Esophagus squamous epithelium (tissue), 5 donors: ENCODE results near the gene ASNSD1. TPM values are rescaled to one million over a fixed set of nuclear protein-coding genes. Genes with fewer than 3 reads are reported as not detected.

Experiments
- DNase-seq: peaks from one replicate; lab custom pipeline; 2025; lab: John Stamatoyannopoulos, UW
- H3K27ac ChIP-seq, 4 donors: fragments of 200-600 bp; sonication (generic); one replicate each; pipeline ENCODE4 v1.5.1; 2016 to 2019; ENCODE audit warnings: mild to moderate bottlenecking in 1 of 4
- H3K27me3 ChIP-seq, 4 donors: fragments of 200-600 bp; sonication (generic); 1 replicate in 3 of 4; 2 replicates in 1 of 4; pipeline versions ENCODE4 v1.5.1 to v1.6.0; 2017 to 2021; ENCODE audit warnings: antibody characterized with exemption in 1 of 4
- H3K36me3 ChIP-seq, 3 donors: fragments of 200-600 bp; sonication (generic); one replicate each; pipeline ENCODE4 v1.5.1; 2016 to 2019
- H3K4me1 ChIP-seq, 3 donors: fragments of 200-600 bp; sonication (generic); one replicate each; pipeline ENCODE4 v1.5.1; 2017 to 2019
- H3K4me3 ChIP-seq, 4 donors: fragments of 200-600 bp; sonication (generic); 1 replicate in 3 of 4; 2 replicates in 1 of 4; pipeline ENCODE4 v1.5.1; 2016 to 2019; ENCODE audit warnings: mild to moderate bottlenecking in 2 of 4, moderate library complexity in 1 of 4
- H3K9me3 ChIP-seq, 3 donors: fragments of 200-600 bp; sonication (generic); one replicate each; pipeline ENCODE4 v1.5.1; 2016 to 2019
- POLR2A ChIP-seq, 4 donors: fragments of 450-650 bp; IDR thresholded peaks; one replicate each; pipeline ENCODE4 v1.6.1; 2017; ENCODE audit warnings: antibody characterized with exemption in 4 of 4, mild to moderate bottlenecking in 4 of 4, moderate library complexity in 3 of 4
- WGBS, 2 donors: methylation state at CpG; one replicate each; pipeline ENCODE4 v1.1.5; 2018; 5-methylcytosine and 5-hydroxymethylcytosine counted together
- intact Hi-C: fragments of 100-400 bp; cut with DNase I; formaldehyde crosslinking; loops from one replicate; pipeline ENCODE4 v1.15.0; 2022
- total RNA-seq, 4 donors: library from RNA; depleted of rRNA; stranded (reverse); fragments of >200 nt; gene quantifications; one replicate each; pipeline ENCODE4 v1.1.0, GENCODE V29; 2016
- TF ChIP-seq, protein P1 (sequence below), 6 experiments: fragments of 450-650 bp in 4 of 6; fragments of 200-600 bp in 2 of 6; sonication (generic) in 2 of 6; IDR thresholded peaks; one replicate each; pipeline ENCODE4 v1.5.1; 2016 to 2019; ENCODE audit warnings: antibody characterized with exemption in 6 of 6, mild to moderate bottlenecking in 4 of 6, moderate library complexity in 4 of 6
- donor health status: DM: yes; HTN: yes; CAD: no.

The ASNSD1 gene
- total RNA-seq, 4 donors from 2014 or later, result 32.4 to 72.0 (median 38.0) TPM

DNA sequence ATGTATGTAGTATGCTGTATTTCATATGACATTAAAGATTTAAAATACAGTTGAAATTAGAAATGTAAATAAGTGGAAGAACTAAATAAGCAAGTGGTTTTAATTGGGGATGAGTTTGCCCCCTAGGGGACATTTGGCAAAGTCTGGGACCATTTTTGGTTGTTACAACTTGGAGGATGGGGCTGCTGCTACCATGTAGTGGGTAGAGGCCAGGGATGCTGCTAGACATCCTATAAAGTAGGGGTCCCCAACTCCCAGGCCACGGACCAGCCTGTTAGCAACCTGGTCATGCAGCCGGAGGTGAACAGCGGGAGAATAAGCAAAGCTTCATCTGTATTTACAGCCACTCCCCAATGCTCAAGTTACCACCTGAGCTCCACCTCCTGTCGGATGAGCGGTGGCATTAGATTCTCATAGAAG lies 27.9 kb upstream of the ASNSD1 start:
- TF ChIP-seq POLR2A (IDR thresholded peaks at IDR 0.05), result no peak
- TF ChIP-seq, protein P1, sequence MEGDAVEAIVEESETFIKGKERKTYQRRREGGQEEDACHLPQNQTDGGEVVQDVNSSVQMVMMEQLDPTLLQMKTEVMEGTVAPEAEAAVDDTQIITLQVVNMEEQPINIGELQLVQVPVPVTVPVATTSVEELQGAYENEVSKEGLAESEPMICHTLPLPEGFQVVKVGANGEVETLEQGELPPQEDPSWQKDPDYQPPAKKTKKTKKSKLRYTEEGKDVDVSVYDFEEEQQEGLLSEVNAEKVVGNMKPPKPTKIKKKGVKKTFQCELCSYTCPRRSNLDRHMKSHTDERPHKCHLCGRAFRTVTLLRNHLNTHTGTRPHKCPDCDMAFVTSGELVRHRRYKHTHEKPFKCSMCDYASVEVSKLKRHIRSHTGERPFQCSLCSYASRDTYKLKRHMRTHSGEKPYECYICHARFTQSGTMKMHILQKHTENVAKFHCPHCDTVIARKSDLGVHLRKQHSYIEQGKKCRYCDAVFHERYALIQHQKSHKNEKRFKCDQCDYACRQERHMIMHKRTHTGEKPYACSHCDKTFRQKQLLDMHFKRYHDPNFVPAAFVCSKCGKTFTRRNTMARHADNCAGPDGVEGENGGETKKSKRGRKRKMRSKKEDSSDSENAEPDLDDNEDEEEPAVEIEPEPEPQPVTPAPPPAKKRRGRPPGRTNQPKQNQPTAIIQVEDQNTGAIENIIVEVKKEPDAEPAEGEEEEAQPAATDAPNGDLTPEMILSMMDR (IDR thresholded peaks at IDR 0.05), result peak in 5 of 6 experiments; percentile 14 to 46 (median 26)
- no peak for DNase-seq
- H3K36me3 ChIP-seq, result no peaks in the 10 kb centered on the region
- peaks cover 0 to 10% (median 4%) of the 10 kb centered on the region in 3 donors for H3K4me1 ChIP-seq
- no peak overlapping the region for H3K4me3 ChIP-seq
- 67 to 76% methylated on average over 3 to 5 of the region's 5 CpGs for WGBS, 2 donors
- no peaks in the 10 kb centered on the region for H3K9me3 ChIP-seq
- intact Hi-C loops, result loop anchor here (10.0 kb wide), 1 partner anchor 169 kb away; no protein-coding TSS in a partner anchor
- H3K27me3 ChIP-seq, result no peaks in the 10 kb centered on the region
- H3K27ac ChIP-seq, result no peak overlapping the region

DNA sequence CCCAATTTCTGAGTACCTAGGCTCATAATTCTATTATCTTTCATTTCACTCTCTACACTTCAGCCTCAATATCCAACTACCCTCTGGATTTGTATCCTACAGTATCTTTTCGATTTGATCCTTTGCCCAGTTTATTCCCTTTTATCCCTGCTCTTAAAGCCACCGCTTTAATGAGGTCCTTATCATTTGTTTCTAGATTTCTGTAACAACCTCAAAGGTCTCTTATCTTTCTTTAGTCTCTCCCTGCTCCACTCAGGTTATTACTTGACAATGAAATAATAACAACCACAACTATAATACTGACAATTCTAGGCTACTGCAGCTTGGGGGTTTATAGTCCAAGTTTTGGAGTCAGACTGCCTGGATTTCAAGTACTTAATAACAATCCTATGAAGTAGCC lies 25.9 kb upstream of the ASNSD1 start:
- DNase-seq, result no peak
- Histone ChIP-seq H3K9me3 (no peaks in the 10 kb centered on the region), H3K36me3 (no peaks in the 10 kb centered on the region), H3K27me3 (no peaks in the 10 kb centered on the region), H3K4me3 (no peak overlapping the region), H3K4me1 (no peaks in the 10 kb centered on the region), H3K27ac (no peak overlapping the region)
- TF ChIP-seq, protein P1 (IDR thresholded peaks at IDR 0.05), result no peak
- TF ChIP-seq POLR2A (IDR thresholded peaks at IDR 0.05), result no peak
- intact Hi-C loops, result loop anchor here (10.0 kb wide), 1 partner anchor 171 kb away; no protein-coding TSS in a partner anchor
- 80 to 84% methylated on average over 2 of the region's 2 CpGs for WGBS, 2 donors

DNA sequence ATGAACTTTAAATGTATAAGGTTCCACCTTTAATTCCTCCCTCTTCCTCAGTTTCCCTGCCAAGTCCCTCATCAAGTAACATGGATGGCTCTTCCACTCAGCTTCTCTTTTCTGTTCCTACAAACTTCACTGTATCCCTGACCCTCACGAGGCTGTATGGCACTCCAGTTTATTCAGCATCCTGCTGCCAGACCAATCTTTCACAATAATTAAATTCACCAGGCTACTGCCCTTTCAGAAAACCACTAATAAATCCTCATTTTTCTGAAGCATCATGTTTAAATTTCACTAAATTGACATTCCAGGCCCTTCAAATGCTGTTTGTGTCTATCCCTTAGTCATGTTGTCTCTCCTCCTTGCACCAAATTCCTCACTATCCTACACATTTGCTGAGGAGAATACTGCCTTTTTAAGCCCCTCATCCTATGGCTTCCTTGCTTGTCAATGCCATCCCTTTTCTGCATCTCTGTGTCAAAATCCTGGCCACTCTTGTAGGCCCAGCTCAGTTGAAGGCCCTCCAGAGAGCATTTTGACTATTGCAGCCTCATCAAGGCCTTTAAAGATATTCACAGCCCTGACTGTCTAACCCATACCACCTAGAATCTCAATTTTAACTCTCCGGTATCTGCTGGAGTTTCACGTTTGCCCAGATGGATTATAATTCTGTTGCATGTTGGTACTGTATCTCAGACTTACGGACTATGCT lies 22.8 kb upstream of the ASNSD1 start:
- no peak for DNase-seq
- Histone ChIP-seq H3K9me3 (no peaks in the 10 kb centered on the region), H3K4me3 (no peak overlapping the region), H3K36me3 (no peaks in the 10 kb centered on the region), H3K27ac (no peak overlapping the region), H3K27me3 (no peaks in the 10 kb centered on the region), H3K4me1 (no peaks in the 10 kb centered on the region)
- intact Hi-C loops, result loop anchor here (10.0 kb wide), 1 partner anchor 174 kb away; no protein-coding TSS in a partner anchor
- no peak for TF ChIP-seq POLR2A (IDR thresholded peaks at IDR 0.05)
- TF ChIP-seq, protein P1 (IDR thresholded peaks at IDR 0.05), result no peak
- 89 to 96% methylated on average over 4 of the region's 4 CpGs for WGBS, 2 donors

DNA sequence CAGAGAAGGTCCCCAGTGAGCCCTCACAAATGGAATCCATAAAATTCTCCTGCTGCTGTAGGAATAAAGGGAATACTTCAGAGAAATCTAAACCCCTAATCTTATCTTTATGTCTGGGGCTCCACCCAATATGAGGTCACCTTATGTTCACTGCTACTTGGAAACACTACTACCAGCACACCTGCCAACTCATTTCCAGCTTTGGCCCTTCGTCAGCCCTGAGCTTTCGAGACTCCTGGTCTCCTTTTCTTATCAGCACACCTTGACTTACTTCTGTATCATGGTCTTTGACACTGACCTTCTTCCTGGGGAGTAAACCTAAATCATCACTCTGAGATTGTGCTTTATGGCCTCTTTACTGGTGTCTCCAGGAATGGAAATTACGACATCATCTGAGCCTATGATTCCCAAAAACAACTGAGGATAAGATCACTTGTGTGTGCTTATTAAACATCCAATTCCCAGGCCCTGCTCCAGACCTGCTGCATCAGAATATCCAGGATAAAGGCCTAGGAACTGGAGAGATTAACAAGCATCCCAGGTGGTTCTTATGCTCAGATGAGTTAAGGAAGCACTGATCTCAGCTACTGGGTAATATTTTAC lies 22.2 kb upstream of the ASNSD1 start:
- Histone ChIP-seq H3K27me3 (no peaks in the 10 kb centered on the region), H3K4me1 (no peaks in the 10 kb centered on the region), H3K4me3 (no peak overlapping the region), H3K9me3 (no peaks in the 10 kb centered on the region), H3K36me3 (no peaks in the 10 kb centered on the region), H3K27ac (no peak overlapping the region)
- intact Hi-C loops, result loop anchor here (10.0 kb wide), 1 partner anchor 174 kb away; no protein-coding TSS in a partner anchor
- 65 to 73% methylated on average over 3 of the region's 3 CpGs for WGBS, 2 donors
- no peak for DNase-seq
- TF ChIP-seq, protein P1 (IDR thresholded peaks at IDR 0.05), result no peak
- no peak for TF ChIP-seq POLR2A (IDR thresholded peaks at IDR 0.05)

DNA sequence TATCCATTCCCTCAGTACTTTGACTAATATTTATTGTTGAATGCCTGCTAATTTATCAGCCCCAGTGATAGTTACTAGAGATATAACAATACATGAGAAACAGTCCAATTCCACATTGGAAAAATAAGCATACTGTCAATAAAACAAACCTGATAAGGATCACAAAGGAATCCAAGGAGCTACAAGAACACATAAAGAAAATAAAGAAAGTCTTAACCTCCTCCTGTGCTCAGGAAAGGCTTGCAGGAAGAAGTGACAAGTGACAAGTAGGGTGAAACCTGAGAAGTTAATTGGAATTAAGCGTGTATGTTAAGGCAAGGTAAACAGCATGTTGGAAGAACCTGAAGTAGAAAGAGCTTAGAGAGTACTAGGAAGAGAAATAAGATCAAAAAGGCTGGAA lies 20.3 kb upstream of the ASNSD1 start:
- no peaks in the 10 kb centered on the region for H3K9me3 ChIP-seq
- DNase-seq, result no peak
- no peak overlapping the region for H3K27ac ChIP-seq
- H3K27me3 ChIP-seq, result no peaks in the 10 kb centered on the region
- no peaks in the 10 kb centered on the region for H3K4me1 ChIP-seq
- H3K4me3 ChIP-seq, result no peak overlapping the region
- intact Hi-C loops, result no loop called here
- WGBS, 2 donors, result 72 to 84% methylated on average over 1 of the region's 1 CpG
- TF ChIP-seq POLR2A (IDR thresholded peaks at IDR 0.05), result no peak
- TF ChIP-seq, protein P1 (IDR thresholded peaks at IDR 0.05), result no peak
- H3K36me3 ChIP-seq, result no peaks in the 10 kb centered on the region
